OCI-LY7 (cell line): ENCODE results near the gene FAAP20. TPM values are rescaled to one million over a fixed set of nuclear protein-coding genes. Genes with fewer than 3 reads are reported as not detected.

Experiments used
- BruUV-seq: library from RNA; stranded (reverse); fragments of 400-500 nt; replicated peaks from 2 replicates; lab custom pipeline; 2021; lab: Mats Ljungman, UMichigan
- CTCF ChIA-PET: fragments of 300-600 bp; sonication (Branson Sonifier 250); formaldehyde crosslinking; loops from one replicate; lab custom pipeline; 2022; ENCODE audit warnings: antibody characterized with exemption; ENCODE audit not compliant: unreplicated experiment; lab: Charles Lee
- POLR2A ChIA-PET: fragments of 300-600 bp; sonication (Branson Sonifier 250); formaldehyde crosslinking; loops from one replicate; lab custom pipeline; 2022; ENCODE audit warnings: antibody characterized with exemption; lab: Charles Lee
- DNase-seq: peaks from one replicate; pipeline ENCODE4 v3.0.0-alpha.2; 2015; ENCODE audit warnings: low spot score
- H2AFZ ChIP-seq: fragments of 200-600 bp; sonication (generic), shearing (Covaris generic); 2 replicates; pipeline ENCODE4 v1.6.1; 2014; ENCODE audit warnings: mild to moderate bottlenecking, antibody characterized with exemption, low read length, moderate library complexity
- H3K27ac ChIP-seq: fragments of 200-600 bp; sonication (generic); 2 replicates; pipeline ENCODE4 v1.5.1; 2014; ENCODE audit warnings: mixed run types, low read depth, mild to moderate bottlenecking, moderate library complexity, low read length, inconsistent platforms; ENCODE audit not compliant: poor library complexity, severe bottlenecking
- H3K36me3 ChIP-seq: fragments of 200-600 bp; sonication (generic); 2 replicates; pipeline ENCODE4 v1.6.1; 2014; ENCODE audit warnings: mild to moderate bottlenecking, antibody characterized with exemption, low read length, moderate library complexity, mixed read lengths; ENCODE audit not compliant: insufficient read depth
- H3K4me1 ChIP-seq: fragments of 200-600 bp; sonication (generic); 2 replicates; pipeline ENCODE4 v1.5.1; 2014; ENCODE audit warnings: mild to moderate bottlenecking, low read length; ENCODE audit not compliant: insufficient read depth, poor library complexity, severe bottlenecking
- H3K4me2 ChIP-seq: fragments of 200-600 bp; sonication (generic); 2 replicates; pipeline ENCODE4 v1.6.1; 2014; ENCODE audit warnings: mild to moderate bottlenecking, low read length
- H3K4me3 ChIP-seq: fragments of 200-600 bp; sonication (generic); 2 replicates; pipeline ENCODE4 v1.5.1; 2014; ENCODE audit warnings: mild to moderate bottlenecking, low read depth, low read length; ENCODE audit not compliant: poor library complexity, severe bottlenecking
- H3K79me2 ChIP-seq: fragments of 200-600 bp; sonication (generic); 2 replicates; pipeline ENCODE4 v1.6.1; 2016; ENCODE audit warnings: low read depth, mild to moderate bottlenecking, low read length, moderate library complexity, mixed read lengths; ENCODE audit not compliant: insufficient read depth
- H3K9me2 ChIP-seq: fragments of 200-600 bp; sonication (generic); 2 replicates; pipeline ENCODE4 v1.6.1; 2016; ENCODE audit warnings: mild to moderate bottlenecking, low read length, mixed read lengths; ENCODE audit not compliant: insufficient read depth
- H3K9me3 ChIP-seq: fragments of 200-600 bp; sonication (generic); 2 replicates; pipeline ENCODE4 v1.6.1; 2014; ENCODE audit warnings: mild to moderate bottlenecking, mixed run types, low read length, mixed read lengths
- H4K20me1 ChIP-seq: fragments of 200-600 bp; sonication (generic); 2 replicates; pipeline ENCODE4 v1.6.1; 2014; ENCODE audit warnings: mild to moderate bottlenecking, antibody characterized with exemption, low read length, moderate library complexity, mixed read lengths; ENCODE audit not compliant: insufficient read depth
- EZH2phosphoT487 ChIP-seq: fragments of 200-600 bp; sonication (generic); IDR thresholded peaks from 2 replicates; pipeline ENCODE4 v1.6.1; 2018; ENCODE audit warnings: low read depth, borderline replicate concordance, mild to moderate bottlenecking, mixed run types, antibody characterized with exemption, low read length, moderate library complexity, mixed read lengths
- intact Hi-C: fragments of 100-400 bp; cut with micrococcal nuclease; formaldehyde crosslinking; loops from one replicate; pipeline ENCODE4 v1.10.0; 2022; ENCODE audit not compliant: unreplicated experiment
- total RNA-seq, 2 experiments: library from RNA; depleted of rRNA in 1 of 2; stranded (reverse); fragments of >200 nt in 1 of 2; shearing (Covaris generic) in 1 of 2; gene quantifications; 2 replicates each; pipeline ENCODE4 v1.2.3, GENCODE V29; 2014 to 2022
- TF ChIP-seq, protein P1 (sequence below): fragments of 200-600 bp; sonication (generic); conservative IDR thresholded peaks from 2 replicates; pipeline ENCODE4 v1.5.1; 2014; ENCODE audit warnings: mild to moderate bottlenecking, antibody characterized with exemption, low read length, moderate library complexity, mixed read lengths

Gene FAAP20
- total RNA-seq, 2 experiments from 2014 or later = 47.4 to 55.7 TPM

DNA sequence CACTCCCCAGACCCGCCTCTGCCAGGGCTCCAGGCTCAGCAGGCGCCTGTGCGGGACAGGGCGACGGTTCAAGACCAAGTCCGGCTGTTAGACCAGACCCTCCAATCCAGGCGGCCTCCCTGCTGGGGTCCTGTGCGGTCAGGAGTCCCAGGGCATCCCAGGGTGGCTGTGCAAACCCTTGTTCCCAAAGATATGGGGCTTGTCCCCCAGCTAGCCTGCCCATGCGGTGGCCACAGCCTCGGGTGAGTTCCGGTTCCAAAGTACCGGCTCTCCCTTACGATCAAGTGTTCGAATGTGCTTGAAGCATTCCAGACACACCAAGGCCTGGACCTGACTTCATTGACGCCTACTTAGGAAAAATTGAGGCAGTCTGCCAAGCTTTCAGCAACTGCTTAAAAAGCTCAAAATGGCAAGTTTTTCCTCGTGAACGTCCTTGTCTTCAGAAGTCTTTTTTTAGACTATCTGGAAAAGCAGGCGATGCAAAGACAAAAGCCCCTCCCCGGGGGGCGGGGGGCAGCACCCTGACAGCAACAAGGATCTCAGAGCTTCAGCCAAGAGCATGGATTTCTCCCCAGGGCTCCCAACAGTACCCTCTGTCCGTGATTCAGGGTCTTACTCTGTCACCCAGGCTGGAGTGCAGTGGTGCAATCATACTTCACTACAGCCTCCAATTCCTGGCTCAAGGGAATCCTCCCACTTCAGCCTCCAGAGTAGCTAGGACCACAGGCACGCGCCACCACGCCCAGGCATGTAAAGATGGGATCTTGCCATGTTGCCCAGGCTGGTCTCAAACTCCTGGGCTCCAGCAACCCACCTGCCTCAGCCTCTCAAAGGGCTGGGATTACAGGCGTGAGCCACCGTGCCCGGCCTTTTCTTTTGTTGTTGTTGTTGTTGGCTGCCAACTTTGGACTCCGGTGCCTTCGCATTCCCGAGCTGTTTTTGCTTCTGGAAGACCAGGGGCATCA, 2.3 kb downstream of the FAAP20 start:
- intact Hi-C loops = no loop called here
- TF ChIP-seq EZH2phosphoT487 = no peak
- TF ChIP-seq, protein P1, sequence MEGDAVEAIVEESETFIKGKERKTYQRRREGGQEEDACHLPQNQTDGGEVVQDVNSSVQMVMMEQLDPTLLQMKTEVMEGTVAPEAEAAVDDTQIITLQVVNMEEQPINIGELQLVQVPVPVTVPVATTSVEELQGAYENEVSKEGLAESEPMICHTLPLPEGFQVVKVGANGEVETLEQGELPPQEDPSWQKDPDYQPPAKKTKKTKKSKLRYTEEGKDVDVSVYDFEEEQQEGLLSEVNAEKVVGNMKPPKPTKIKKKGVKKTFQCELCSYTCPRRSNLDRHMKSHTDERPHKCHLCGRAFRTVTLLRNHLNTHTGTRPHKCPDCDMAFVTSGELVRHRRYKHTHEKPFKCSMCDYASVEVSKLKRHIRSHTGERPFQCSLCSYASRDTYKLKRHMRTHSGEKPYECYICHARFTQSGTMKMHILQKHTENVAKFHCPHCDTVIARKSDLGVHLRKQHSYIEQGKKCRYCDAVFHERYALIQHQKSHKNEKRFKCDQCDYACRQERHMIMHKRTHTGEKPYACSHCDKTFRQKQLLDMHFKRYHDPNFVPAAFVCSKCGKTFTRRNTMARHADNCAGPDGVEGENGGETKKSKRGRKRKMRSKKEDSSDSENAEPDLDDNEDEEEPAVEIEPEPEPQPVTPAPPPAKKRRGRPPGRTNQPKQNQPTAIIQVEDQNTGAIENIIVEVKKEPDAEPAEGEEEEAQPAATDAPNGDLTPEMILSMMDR = no peak
- H3K4me2 ChIP-seq = peak overlapping the region; percentile 28; the same call in 1 of the 2 replicates
- no peaks in the 10 kb centered on the region for H3K9me3 ChIP-seq
- no peaks in the 10 kb centered on the region for H3K36me3 ChIP-seq
- H3K9me2 ChIP-seq = no peaks in the 10 kb centered on the region
- DNase-seq = no peak
- no peaks in the 10 kb centered on the region for H4K20me1 ChIP-seq
- POLR2A ChIA-PET = no interaction called here
- no TSS peak for BruUV-seq
- H2AFZ ChIP-seq = no peak overlapping the region
- CTCF ChIA-PET = no interaction called here
- H3K79me2 ChIP-seq = no peaks in the 10 kb centered on the region
- peaks cover 35% of the 10 kb centered on the region for H3K4me1 ChIP-seq
- H3K4me3 ChIP-seq = no peak overlapping the region
- no peak overlapping the region for H3K27ac ChIP-seq

DNA sequence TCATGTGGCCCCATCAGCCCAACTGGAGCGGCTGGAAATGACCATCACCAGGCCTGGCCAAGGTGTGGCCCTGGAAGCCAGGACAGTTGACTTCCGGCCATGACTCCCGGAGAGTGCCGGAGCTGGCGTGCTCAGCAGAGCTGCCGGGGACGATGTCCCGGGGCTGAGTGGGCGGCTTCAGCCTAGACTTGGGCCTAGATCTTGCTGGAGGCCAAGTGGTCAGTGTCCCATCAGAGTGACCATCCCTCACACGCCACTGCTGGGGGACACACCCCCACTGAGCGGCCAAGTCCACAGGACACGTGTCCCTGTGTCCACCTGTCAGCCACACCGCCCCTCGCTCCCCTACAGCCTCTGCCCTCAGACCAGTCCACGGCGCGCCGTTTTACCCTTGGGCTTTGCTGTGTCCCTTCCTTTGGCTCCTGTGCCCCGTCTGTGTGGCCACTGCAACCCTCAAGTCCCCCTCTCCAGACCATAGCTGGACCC, 4.0 kb downstream of the FAAP20 start:
- no peak overlapping the region for H2AFZ ChIP-seq
- H4K20me1 ChIP-seq = no peaks in the 10 kb centered on the region
- no peak for TF ChIP-seq EZH2phosphoT487
- TF ChIP-seq, protein P1 = no peak
- no peaks in the 10 kb centered on the region for H3K36me3 ChIP-seq
- H3K27ac ChIP-seq = no peak overlapping the region
- intact Hi-C loops = no loop called here
- H3K4me3 ChIP-seq = no peak overlapping the region
- no peaks in the 10 kb centered on the region for H3K9me2 ChIP-seq
- no peak for DNase-seq
- ChIA-PET CTCF (no interaction called here), POLR2A (no interaction called here)
- no TSS peak for BruUV-seq
- no peaks in the 10 kb centered on the region for H3K79me2 ChIP-seq
- no peak overlapping the region for H3K4me2 ChIP-seq
- H3K9me3 ChIP-seq = no peaks in the 10 kb centered on the region
- H3K4me1 ChIP-seq = peaks cover 34% of the 10 kb centered on the region
